Right lobe of liver (tissue), 6 donors: ENCODE data around the gene PTPRR. TPM values are rescaled to one million over a fixed set of nuclear protein-coding genes. Genes with fewer than 3 reads are reported as not detected.

Source experiments
- ATAC-seq, 4 donors: fragments of 200-7000 bp; cut with Tn5 transposase; one replicate each; pipeline ENCODE4 v1.9.1; 2020; ENCODE audit warnings: mild to moderate bottlenecking in 4 of 4, moderate library complexity in 4 of 4
- DNase-seq, 3 donors: peaks; one replicate each; pipeline ENCODE4 v3.0.0-alpha.2; 2020
- H3K27ac ChIP-seq, 3 donors: fragments of 200-600 bp; one replicate each; pipeline ENCODE4 v1.8.0; 2022
- H3K27me3 ChIP-seq, 2 donors: fragments of 200-600 bp; one replicate each; pipeline ENCODE4 v1.8.0; 2022
- H3K36me3 ChIP-seq, 4 donors: fragments of 200-600 bp; sonication (generic) in 1 of 4; one replicate each; pipeline versions ENCODE4 v1.5.1 to v1.8.0; 2017 to 2022; ENCODE audit warnings: control low read depth in 1 of 4
- H3K4me1 ChIP-seq, 4 donors: fragments of 200-600 bp; sonication (generic) in 1 of 4; one replicate each; pipeline versions ENCODE4 v1.5.1 to v1.8.0; 2017 to 2022; ENCODE audit warnings: control low read depth in 1 of 4
- H3K4me3 ChIP-seq, 3 donors: fragments of 200-600 bp; one replicate each; pipeline ENCODE4 v1.8.0; 2022
- H3K9me3 ChIP-seq, 4 donors: fragments of 200-600 bp; sonication (generic) in 1 of 4; one replicate each; pipeline versions ENCODE4 v1.5.1 to v1.8.0; 2017 to 2022; ENCODE audit warnings: control low read depth in 1 of 4
- POLR2A ChIP-seq: fragments of 450-650 bp; IDR thresholded peaks from one replicate; pipeline ENCODE4 v1.6.1; 2017; ENCODE audit warnings: antibody characterized with exemption, mild to moderate bottlenecking
- WGBS: methylation state at CpG from one replicate; pipeline ENCODE4 v1.1.6; 2018; ENCODE audit warnings: low coverage, low lambda C conversion rate; ENCODE audit not compliant: insufficient coverage; ENCODE audit errors: missing lambda C conversion rate; 5-methylcytosine and 5-hydroxymethylcytosine counted together
- intact Hi-C, 2 donors: fragments of 100-400 bp; cut with DNase I; formaldehyde crosslinking; loops; one replicate each; pipeline versions ENCODE4 v1.11.2 to v1.14.1; 2022
- total RNA-seq, 6 experiments: library from RNA; depleted of rRNA in 2 of 6; stranded (reverse); fragments of >200 nt in 2 of 6; fragmentation: NEBNext Ultra II Directional in 3 of 6; extraction: Animal tissue kit (Norgen Biotek cat#: 25700) in 3 of 6; gene quantifications; one replicate each; pipeline versions ENCODE4 v1.1.0 to v1.2.4, GENCODE V29; 2016 to 2023
- TF ChIP-seq, protein P1 (sequence below), 4 donors: fragments of 200-600 bp in 3 of 4; fragments of 450-650 bp in 1 of 4; IDR thresholded peaks; one replicate each; pipeline versions ENCODE4 v1.5.1 to v1.8.0; 2016 to 2022; ENCODE audit warnings: antibody characterized with exemption in 4 of 4, mild to moderate bottlenecking in 2 of 4
- donor health status: DM: no; HTN: yes; CAD: no.
- donor health status: DM: no; HTN: no; CAD: no.
- donor health status: DM: no; HTN: no; CAD: no.
- donor health status: DM: no; HTN: yes; CAD: no.
- donor health status: DM: no; HTN: yes; CAD: no.

The PTPRR gene
- total RNA-seq, 6 experiments from 2014 or later: 0.12 TPM; not detected in 5

DNA sequence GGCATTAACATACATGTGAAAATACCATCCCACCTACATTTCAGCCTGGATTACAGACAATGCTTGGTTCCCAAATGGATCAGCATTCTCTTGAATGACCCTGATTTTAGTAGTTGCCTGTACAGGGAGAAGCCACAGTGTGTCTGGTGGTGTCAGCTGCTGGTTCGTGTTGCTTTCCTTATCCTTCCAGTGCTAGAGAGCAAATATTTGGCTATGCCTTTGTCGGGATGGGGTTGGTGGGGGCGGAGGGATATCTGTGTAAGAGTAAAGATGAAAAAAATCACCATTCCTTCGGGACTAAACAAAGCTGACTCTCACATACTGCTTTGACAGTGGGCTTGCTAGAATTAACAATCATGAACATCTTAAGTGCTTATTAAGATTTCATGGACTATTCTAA, 96.0 kb downstream of the PTPRR start:
- no peak overlapping the region for H3K27ac ChIP-seq
- TF ChIP-seq, protein P1, sequence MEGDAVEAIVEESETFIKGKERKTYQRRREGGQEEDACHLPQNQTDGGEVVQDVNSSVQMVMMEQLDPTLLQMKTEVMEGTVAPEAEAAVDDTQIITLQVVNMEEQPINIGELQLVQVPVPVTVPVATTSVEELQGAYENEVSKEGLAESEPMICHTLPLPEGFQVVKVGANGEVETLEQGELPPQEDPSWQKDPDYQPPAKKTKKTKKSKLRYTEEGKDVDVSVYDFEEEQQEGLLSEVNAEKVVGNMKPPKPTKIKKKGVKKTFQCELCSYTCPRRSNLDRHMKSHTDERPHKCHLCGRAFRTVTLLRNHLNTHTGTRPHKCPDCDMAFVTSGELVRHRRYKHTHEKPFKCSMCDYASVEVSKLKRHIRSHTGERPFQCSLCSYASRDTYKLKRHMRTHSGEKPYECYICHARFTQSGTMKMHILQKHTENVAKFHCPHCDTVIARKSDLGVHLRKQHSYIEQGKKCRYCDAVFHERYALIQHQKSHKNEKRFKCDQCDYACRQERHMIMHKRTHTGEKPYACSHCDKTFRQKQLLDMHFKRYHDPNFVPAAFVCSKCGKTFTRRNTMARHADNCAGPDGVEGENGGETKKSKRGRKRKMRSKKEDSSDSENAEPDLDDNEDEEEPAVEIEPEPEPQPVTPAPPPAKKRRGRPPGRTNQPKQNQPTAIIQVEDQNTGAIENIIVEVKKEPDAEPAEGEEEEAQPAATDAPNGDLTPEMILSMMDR (IDR thresholded peaks at IDR 0.05): no peak
- TF ChIP-seq POLR2A: no peak
- no peaks in the 10 kb centered on the region for H3K4me1 ChIP-seq
- intact Hi-C loops: no loop called here
- no peak overlapping the region for H3K4me3 ChIP-seq
- no peaks in the 10 kb centered on the region for H3K9me3 ChIP-seq
- 32% methylated on average over 4 of the region's 4 CpGs for WGBS
- no peak for DNase-seq
- no peaks in the 10 kb centered on the region for H3K36me3 ChIP-seq
- no peak for ATAC-seq
- no peaks in the 10 kb centered on the region for H3K27me3 ChIP-seq

DNA sequence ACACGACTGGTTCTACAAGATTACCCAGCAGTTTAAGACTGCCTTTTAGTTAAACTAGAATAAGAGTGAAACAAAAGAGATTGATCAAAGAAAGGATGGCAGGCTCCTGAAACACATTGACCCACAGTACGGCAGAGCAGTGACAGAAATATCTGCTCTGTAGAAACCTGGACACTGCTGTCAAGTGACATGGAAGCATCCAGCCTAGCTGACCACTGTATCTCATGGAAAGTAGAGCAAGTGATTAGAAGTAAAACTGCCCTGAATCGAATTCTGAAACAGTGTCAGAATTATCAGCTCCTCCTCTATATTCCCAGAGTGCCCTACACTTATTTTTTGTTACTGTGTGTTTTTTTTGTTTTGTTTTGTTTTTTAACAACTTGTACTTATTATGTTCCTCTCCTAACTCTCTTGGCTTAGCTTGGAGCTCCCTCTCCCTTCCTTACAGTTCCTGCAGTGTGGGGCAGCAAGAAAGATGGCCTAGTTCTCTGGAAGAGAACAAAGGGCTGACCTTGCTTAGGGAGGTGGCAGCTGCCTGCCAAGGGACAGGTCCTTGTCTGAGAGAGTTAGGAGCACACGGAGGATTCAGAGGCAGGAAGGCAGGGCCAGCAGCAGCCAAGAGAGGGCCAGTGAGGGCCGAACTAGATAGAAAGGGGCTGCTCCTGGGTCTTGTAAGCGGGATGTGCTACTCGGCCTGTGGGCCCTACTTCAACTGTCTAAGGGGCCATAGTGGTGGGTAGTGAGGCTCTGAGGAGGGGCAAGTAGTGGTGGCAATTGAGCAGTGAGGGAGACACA, 97.2 kb downstream of the PTPRR start:
- no peak for DNase-seq
- 38% methylated on average over 3 of the region's 7 CpGs for WGBS
- Histone ChIP-seq H3K27me3 (no peaks in the 10 kb centered on the region), H3K4me3 (no peak overlapping the region), H3K36me3 (no peaks in the 10 kb centered on the region), H3K4me1 (no peaks in the 10 kb centered on the region), H3K9me3 (no peaks in the 10 kb centered on the region), H3K27ac (no peak overlapping the region)
- intact Hi-C loops: no loop called here
- ATAC-seq: no peak
- TF ChIP-seq, protein P1 (IDR thresholded peaks at IDR 0.05): no peak
- TF ChIP-seq POLR2A: no peak

DNA sequence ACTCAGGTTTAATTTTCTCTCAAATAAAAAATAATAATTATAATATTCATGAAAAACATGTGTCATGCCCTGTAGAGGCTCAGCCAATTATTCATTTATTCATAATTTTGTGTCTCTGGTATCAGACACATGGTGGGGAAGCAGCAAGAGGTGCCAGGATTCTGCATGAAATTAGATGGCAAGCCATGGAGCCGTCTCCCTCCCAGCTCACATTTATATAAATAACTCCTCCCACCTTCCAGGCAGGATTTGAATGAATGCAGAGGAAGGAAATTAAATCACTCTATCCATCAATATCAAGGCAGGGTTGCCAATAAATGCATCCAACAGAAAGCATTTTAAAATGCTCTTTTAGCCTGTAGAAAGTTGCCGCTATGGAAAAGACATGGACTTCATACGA, 98.1 kb downstream of the PTPRR start:
- DNase-seq (no peak), ATAC-seq (no peak)
- Histone ChIP-seq H3K4me1 (no peaks in the 10 kb centered on the region), H3K9me3 (no peaks in the 10 kb centered on the region), H3K27me3 (no peaks in the 10 kb centered on the region), H3K36me3 (no peaks in the 10 kb centered on the region), H3K4me3 (no peak overlapping the region), H3K27ac (no peak overlapping the region)
- WGBS: 65% methylated on average over 3 of the region's 3 CpGs
- TF ChIP-seq, protein P1 (IDR thresholded peaks at IDR 0.05): no peak
- TF ChIP-seq POLR2A: no peak
- intact Hi-C loops: no loop called here

DNA sequence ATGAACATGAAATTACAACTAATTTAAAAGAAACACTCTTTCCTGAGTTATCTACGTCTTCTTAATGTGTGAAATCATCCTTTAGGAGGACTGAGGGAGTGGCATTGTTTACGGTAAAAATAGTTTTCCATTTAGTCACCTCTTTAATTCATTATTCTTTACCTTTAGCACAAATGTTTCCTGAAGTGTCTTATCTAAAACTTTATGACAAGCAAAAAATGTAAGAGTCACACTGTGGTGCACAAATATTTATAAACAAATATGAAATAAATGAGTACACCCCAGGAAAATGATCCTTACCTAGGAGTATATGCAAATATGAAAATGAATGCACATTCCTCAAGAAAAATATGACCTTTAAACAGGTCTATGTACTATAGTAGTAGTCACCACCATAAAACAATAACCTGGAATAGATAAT, 104.6 kb downstream of the PTPRR start:
- DNase-seq (no peak), ATAC-seq (no peak)
- H3K27ac ChIP-seq: no peak overlapping the region

More for the DNA sequence above, 104.6 kb downstream of the PTPRR start:
- Histone ChIP-seq H3K9me3 (no peaks in the 10 kb centered on the region), H3K4me3 (no peak overlapping the region), H3K27me3 (no peaks in the 10 kb centered on the region), H3K36me3 (no peaks in the 10 kb centered on the region), H3K4me1 (no peaks in the 10 kb centered on the region)
- intact Hi-C loops: no loop called here
- TF ChIP-seq POLR2A: no peak
- TF ChIP-seq, protein P1 (IDR thresholded peaks at IDR 0.05): no peak
- 66% methylated on average over 2 of the region's 2 CpGs for WGBS
